Tibial nerve (tissue), 4 donors: ENCODE measurements around the gene AHCYL2.

ENCODE experiments used
- CTCF ChIP-seq, 5 experiments: fragments of 200-600 bp in 3 of 5; fragments of 450-650 bp in 2 of 5; sonication (generic) in 3 of 5; IDR thresholded peaks; one replicate each; pipeline ENCODE4 v1.5.1; 2016 to 2019; ENCODE audit warnings: antibody characterized with exemption in 5 of 5, mild to moderate bottlenecking in 3 of 5, moderate library complexity in 2 of 5
- EP300 ChIP-seq, 2 donors: sonication (generic); formaldehyde crosslinking; IDR thresholded peaks; one replicate each; pipeline ENCODE4 v1.6.1; 2017; ENCODE audit warnings: antibody characterized with exemption in 2 of 2, mild to moderate bottlenecking in 1 of 2

GRCh38 chr7:129317450-129317849 lies 92.6 kb downstream of the AHCYL2 start:
- TF ChIP-seq EP300 (IDR thresholded peaks at IDR 0.05) (no peak), CTCF (IDR thresholded peaks at IDR 0.05) (no peak)
